IMR-90 (cell line): Measurements from ENCODE around the gene PRH1. TPM values are rescaled to one million over a fixed set of nuclear protein-coding genes. Genes with fewer than 3 reads are reported as not detected.

Experiments used
- ATAC-seq: fragments of 200-7000 bp; cut with Tn5 transposase; 2 replicates; pipeline ENCODE4 v1.9.1; 2020; ENCODE audit warnings: low read depth, mild to moderate bottlenecking, moderate library complexity
- BruUV-seq: library from RNA; stranded (reverse); fragments of 400-500 nt; replicated peaks from 2 replicates; lab custom pipeline; 2021; lab: Mats Ljungman, UMichigan
- CTCF ChIA-PET: fragments of 300-600 bp; formaldehyde crosslinking; extraction: SDS; loops from one replicate; lab custom pipeline; 2021; ENCODE audit warnings: antibody characterized with exemption; lab: Yijun Ruan, JAX
- POLR2A ChIA-PET: fragments of 300-600 bp; sonication (Branson Sonifier 250); formaldehyde crosslinking; loops from one replicate; lab custom pipeline; 2022; ENCODE audit warnings: antibody characterized with exemption; ENCODE audit not compliant: unreplicated experiment; lab: Charles Lee
- DNase-seq: peaks from one replicate; pipeline ENCODE4 v3.0.0; 2013
- H2AFZ ChIP-seq: replicated peaks from 2 replicates; pipeline ENCODE3; 2013; ENCODE audit warnings: low read length, mild to moderate bottlenecking; ENCODE audit not compliant: poor library complexity
- H2AK5ac ChIP-seq: 2 replicates; pipeline ENCODE4 v1.6.1; 2013; ENCODE audit warnings: low read depth, low read length, inconsistent platforms
- H2AK9ac ChIP-seq: replicated peaks from 2 replicates; pipeline ENCODE3; 2013; ENCODE audit warnings: mild to moderate bottlenecking, low read depth, low read length, moderate library complexity; ENCODE audit not compliant: poor library complexity
- H2BK120ac ChIP-seq: 2 replicates; pipeline ENCODE4 v1.6.1; 2013; ENCODE audit warnings: low read depth, low read length, inconsistent platforms
- H2BK15ac ChIP-seq: 3 replicates; pipeline ENCODE4 v1.6.1; 2013; ENCODE audit warnings: low read depth, low read length, inconsistent platforms
- H2BK20ac ChIP-seq: 2 replicates; pipeline ENCODE4 v1.6.1; 2013; ENCODE audit warnings: low read depth, mild to moderate bottlenecking, inconsistent platforms, low read length, moderate library complexity
- H2BK5ac ChIP-seq: 2 replicates; pipeline ENCODE4 v1.6.1; 2013; ENCODE audit warnings: mild to moderate bottlenecking, low read depth, low read length, inconsistent platforms; ENCODE audit not compliant: poor library complexity, severe bottlenecking
- H3K14ac ChIP-seq: replicated peaks from 2 replicates; pipeline ENCODE4 v1.6.1; 2013; ENCODE audit warnings: low read depth, low read length, inconsistent platforms
- H3K18ac ChIP-seq: 2 replicates; pipeline ENCODE4 v1.6.1; 2013; ENCODE audit warnings: low read depth, low read length, control low read depth
- H3K23ac ChIP-seq: 2 replicates; pipeline ENCODE4 v1.6.1; 2013; ENCODE audit warnings: low read depth, low read length, inconsistent platforms
- H3K27ac ChIP-seq: 2 replicates; pipeline ENCODE4 v1.5.1; 2013; ENCODE audit warnings: mild to moderate bottlenecking, control low read depth, low read length; ENCODE audit not compliant: insufficient read depth
- H3K27me3 ChIP-seq: 2 replicates; pipeline ENCODE4 v1.6.1; 2013; ENCODE audit warnings: low read length; ENCODE audit not compliant: control insufficient read depth, insufficient read depth
- H3K36me3 ChIP-seq: 2 replicates; pipeline ENCODE4 v1.6.1; 2013; ENCODE audit warnings: low read length, mixed read lengths; ENCODE audit not compliant: control insufficient read depth, insufficient read depth
- H3K4ac ChIP-seq: 2 replicates; pipeline ENCODE4 v1.6.1; 2013; ENCODE audit warnings: low read depth, low read length, inconsistent platforms
- H3K4me1 ChIP-seq: 2 replicates; pipeline ENCODE4 v1.6.1; 2013; ENCODE audit warnings: low read length, mixed read lengths; ENCODE audit not compliant: control insufficient read depth, insufficient read depth
- H3K4me2 ChIP-seq: 2 replicates; pipeline ENCODE4 v1.6.1; 2013; ENCODE audit warnings: low read depth, mild to moderate bottlenecking, control low read depth, low read length, moderate library complexity
- H3K4me3 ChIP-seq: 2 replicates; pipeline ENCODE4 v1.5.1; 2013; ENCODE audit warnings: low read depth, mild to moderate bottlenecking, control low read depth, low read length, moderate library complexity; ENCODE audit not compliant: insufficient read depth
- H3K56ac ChIP-seq: 2 replicates; pipeline ENCODE4 v1.6.1; 2013; ENCODE audit warnings: low read length, inconsistent platforms; ENCODE audit not compliant: insufficient read depth; ENCODE audit errors: extremely low read depth
- H3K79me1 ChIP-seq, 2 experiments: 2 replicates each; pipeline ENCODE4 v1.6.1; 2013; ENCODE audit warnings: low read length in 2 of 2, inconsistent platforms in 1 of 2, low read depth in 1 of 2
- H3K9ac ChIP-seq: 2 replicates; pipeline ENCODE4 v1.6.1; 2013; ENCODE audit warnings: low read depth, low read length, control low read depth
- H3K9me1 ChIP-seq: 2 replicates; pipeline ENCODE4 v1.6.1; 2013; ENCODE audit warnings: low read length, inconsistent platforms; ENCODE audit not compliant: insufficient read depth
- H3K9me3 ChIP-seq: 2 replicates; pipeline ENCODE4 v1.6.1; 2013; ENCODE audit warnings: low read length; ENCODE audit not compliant: control insufficient read depth, insufficient read depth
- H4K20me1 ChIP-seq: 2 replicates; pipeline ENCODE4 v1.6.1; 2013; ENCODE audit warnings: low read length, inconsistent platforms; ENCODE audit not compliant: insufficient read depth
- H4K5ac ChIP-seq: 2 replicates; pipeline ENCODE4 v1.6.1; 2013; ENCODE audit warnings: mild to moderate bottlenecking, low read depth, low read length, control low read depth
- H4K8ac ChIP-seq, 2 experiments: 2 replicates each; pipeline ENCODE4 v1.6.1; 2013; ENCODE audit warnings: low read depth in 2 of 2, low read length in 2 of 2, control low read depth in 1 of 2, inconsistent platforms in 1 of 2
- H4K91ac ChIP-seq: 2 replicates; pipeline ENCODE4 v1.6.1; 2013; ENCODE audit warnings: low read depth, low read length, inconsistent platforms; ENCODE audit not compliant: insufficient read depth
- BHLHE40 ChIP-seq: fragments of 150-350 bp; IDR thresholded peaks from 2 replicates; pipeline ENCODE4 v1.6.1; 2016; ENCODE audit warnings: mild to moderate bottlenecking, low read depth, low read length
- CEBPB ChIP-seq: IDR thresholded peaks from 2 replicates; pipeline ENCODE4 v1.6.1; 2012; ENCODE audit warnings: low read depth, low read length, improper control_type of control experiment
- RCOR1 ChIP-seq: IDR thresholded peaks from 2 replicates; pipeline ENCODE4 v1.6.1; 2012; ENCODE audit warnings: mild to moderate bottlenecking, low read length, improper control_type of control experiment; ENCODE audit not compliant: insufficient replicate concordance
- dilution Hi-C: fragments of 300-500 bp; cut with HindIII; formaldehyde crosslinking; loops from one replicate; pipeline ENCODE4 v1.14.3; 2018; ENCODE audit warnings: low sequenced_read_pairs; ENCODE audit not compliant: unreplicated experiment
- in situ Hi-C: fragments of 300-500 bp; cut with MboI; formaldehyde crosslinking; loops from 3 replicates; pipeline ENCODE4 v1.14.3; 2019; ENCODE audit warnings: low sequenced_read_pairs, inconsistent platforms, mixed read lengths
- intact Hi-C: fragments of 100-400 bp; cut with micrococcal nuclease; formaldehyde crosslinking; loops from 2 replicates; pipeline ENCODE4 v1.10.0; 2022
- polyA plus RNA-seq, 3 experiments: library from polyadenylated mRNA; depleted of rRNA; stranded (reverse); fragments of >200 nt; gene quantifications; 2 replicates each; pipeline ENCODE4 v1.2.3, GENCODE V29; 2012; ENCODE audit warnings: low replicate concordance in 1 of 3
- total RNA-seq: library from RNA; depleted of rRNA; stranded (reverse); fragments of >200 nt; gene quantifications from 2 replicates; pipeline ENCODE4 v1.2.3, GENCODE V29; 2012

Gene PRH1
- total and polyA plus RNA-seq, 2 of the 4 experiments (the other 2 are of a cell fraction) = 3.0 to 18.8 TPM

DNA sequence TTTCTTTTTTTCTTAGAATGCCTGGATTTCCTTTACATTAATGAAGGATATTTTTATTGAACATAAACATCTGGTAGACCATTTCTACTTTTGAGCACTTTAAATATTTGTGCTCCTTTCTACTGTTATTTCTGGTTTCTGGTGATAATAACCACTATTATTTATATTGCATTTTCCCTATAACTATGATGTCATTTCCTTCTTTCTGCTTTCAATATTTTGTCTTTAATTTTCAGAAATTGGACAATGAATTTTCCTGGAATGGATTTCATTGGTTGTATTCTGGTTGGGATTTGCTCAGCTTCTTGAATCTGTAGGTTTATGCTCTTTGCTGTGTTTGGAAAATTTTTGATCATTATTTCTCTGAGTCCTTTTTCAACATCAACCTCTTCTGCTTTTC, 5.2 kb upstream of the PRH1 start:
- H4K20me1 ChIP-seq = no peaks in the 10 kb centered on the region
- H2BK20ac ChIP-seq = no peak overlapping the region
- no peaks in the 10 kb centered on the region for H3K4me1 ChIP-seq
- H3K9ac ChIP-seq = no peak overlapping the region
- H3K4ac ChIP-seq = no peak overlapping the region
- no peak overlapping the region for H3K18ac ChIP-seq
- no peak overlapping the region for H4K91ac ChIP-seq
- no peak overlapping the region for H3K4me3 ChIP-seq
- no peak overlapping the region for H2AK9ac ChIP-seq
- no peaks in the 10 kb centered on the region for H3K9me3 ChIP-seq
- in situ Hi-C loops (no loop called here), dilution Hi-C loops (no loop called here), intact Hi-C loops (no loop called here)
- H2BK15ac ChIP-seq = no peak overlapping the region
- DNase-seq = no peak
- no peaks in the 10 kb centered on the region for H3K36me3 ChIP-seq
- no peak overlapping the region for H3K14ac ChIP-seq
- no peak for TF ChIP-seq BHLHE40
- TF ChIP-seq CEBPB = no peak
- TF ChIP-seq RCOR1 = no peak
- no peak overlapping the region for H2BK120ac ChIP-seq
- no peak overlapping the region for H3K56ac ChIP-seq
- ChIA-PET CTCF (no interaction called here), POLR2A (no interaction called here)
- H3K4me2 ChIP-seq = no peak overlapping the region
- peaks cover 3% of the 10 kb centered on the region; the same call in 1 of the 2 replicates for H3K9me1 ChIP-seq
- no peak overlapping the region for H3K23ac ChIP-seq
- H4K8ac ChIP-seq = no peak overlapping the region
- H2AK5ac ChIP-seq = no peak overlapping the region
- H3K27ac ChIP-seq = no peak overlapping the region
- H3K27me3 ChIP-seq = no peaks in the 10 kb centered on the region
- no peaks in the 10 kb centered on the region for H3K79me1 ChIP-seq
- ATAC-seq = no peak
- H2BK5ac ChIP-seq = no peak overlapping the region
- no peak overlapping the region for H4K5ac ChIP-seq
- H2AFZ ChIP-seq = no peak overlapping the region
- BruUV-seq = no TSS peak
